ENCODE data around the gene FLACC1. TPM values are rescaled to one million over a fixed set of nuclear protein-coding genes. Genes with fewer than 3 reads are reported as not detected.
"Not testable (repeated sequence)": the region's sequence is repeated elsewhere in the genome, so short reads cannot be mapped to it uniquely, and the experiment has no call there.

Gene FLACC1
- total and polyA plus RNA-seq, 7 donors: 0.69 to 1.6 (median 1.2) TPM; not detected in 1

DNA sequence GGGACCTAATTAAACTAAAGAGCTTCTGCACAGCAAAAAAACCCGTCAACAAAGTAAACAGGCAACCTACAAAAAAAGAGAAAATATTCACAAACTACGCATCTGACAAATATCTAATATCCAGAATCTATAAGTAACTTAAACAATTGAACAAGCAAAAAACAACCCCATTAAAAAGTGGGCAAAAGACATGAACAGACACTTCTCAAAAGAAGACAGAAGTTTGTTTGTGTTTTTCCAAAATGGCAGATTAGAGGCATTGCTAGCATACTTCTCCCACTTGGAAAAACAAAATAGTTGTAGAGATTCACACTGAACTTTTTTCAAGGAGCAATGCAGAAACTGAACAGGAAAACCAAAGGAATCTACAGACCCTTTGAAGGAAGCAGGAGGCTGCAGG lies 37.6 kb downstream of the FLACC1 start:
- H3K4me3 ChIP-seq: no peak overlapping the region
- no peaks in the 10 kb centered on the region for H3K4me1 ChIP-seq
- intact Hi-C loops (cut with DNase I): no loop called here
- H3K27ac ChIP-seq: no peak overlapping the region
- H3K27me3 ChIP-seq: no peaks in the 10 kb centered on the region
- DNase-seq: no peak
- no peaks in the 10 kb centered on the region for H3K36me3 ChIP-seq
- peaks cover 0 to 12% (median 3%) of the 10 kb centered on the region in 4 donors for H3K9me3 ChIP-seq
- TF ChIP-seq EP300 (IDR thresholded peaks at IDR 0.05): no peak
- no peak for TF ChIP-seq POLR2AphosphoS5 (IDR thresholded peaks at IDR 0.05)
- TF ChIP-seq POLR2A (IDR thresholded peaks at IDR 0.05): no peak
- TF ChIP-seq, protein P1, sequence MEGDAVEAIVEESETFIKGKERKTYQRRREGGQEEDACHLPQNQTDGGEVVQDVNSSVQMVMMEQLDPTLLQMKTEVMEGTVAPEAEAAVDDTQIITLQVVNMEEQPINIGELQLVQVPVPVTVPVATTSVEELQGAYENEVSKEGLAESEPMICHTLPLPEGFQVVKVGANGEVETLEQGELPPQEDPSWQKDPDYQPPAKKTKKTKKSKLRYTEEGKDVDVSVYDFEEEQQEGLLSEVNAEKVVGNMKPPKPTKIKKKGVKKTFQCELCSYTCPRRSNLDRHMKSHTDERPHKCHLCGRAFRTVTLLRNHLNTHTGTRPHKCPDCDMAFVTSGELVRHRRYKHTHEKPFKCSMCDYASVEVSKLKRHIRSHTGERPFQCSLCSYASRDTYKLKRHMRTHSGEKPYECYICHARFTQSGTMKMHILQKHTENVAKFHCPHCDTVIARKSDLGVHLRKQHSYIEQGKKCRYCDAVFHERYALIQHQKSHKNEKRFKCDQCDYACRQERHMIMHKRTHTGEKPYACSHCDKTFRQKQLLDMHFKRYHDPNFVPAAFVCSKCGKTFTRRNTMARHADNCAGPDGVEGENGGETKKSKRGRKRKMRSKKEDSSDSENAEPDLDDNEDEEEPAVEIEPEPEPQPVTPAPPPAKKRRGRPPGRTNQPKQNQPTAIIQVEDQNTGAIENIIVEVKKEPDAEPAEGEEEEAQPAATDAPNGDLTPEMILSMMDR (IDR thresholded peaks at IDR 0.05): no peak
- 45 to 76% methylated on average over 2 of the region's 2 CpGs for WGBS, 2 donors

GRCh38 chr2:201313362-201313761 lies 43.8 kb downstream of the FLACC1 start:
- no peaks in the 10 kb centered on the region for H3K27me3 ChIP-seq
- H3K4me1 ChIP-seq: no peaks in the 10 kb centered on the region
- H3K4me3 ChIP-seq: no peak overlapping the region
- no peak for DNase-seq
- no peak for TF ChIP-seq POLR2A (IDR thresholded peaks at IDR 0.05)
- no peak for TF ChIP-seq EP300 (IDR thresholded peaks at IDR 0.05)
- no peak for TF ChIP-seq POLR2AphosphoS5 (IDR thresholded peaks at IDR 0.05)
- TF ChIP-seq, protein P1 (IDR thresholded peaks at IDR 0.05): no peak
- H3K9me3 ChIP-seq: no peaks in the 10 kb centered on the region
- WGBS, 2 donors: 52 to 58% methylated on average over 5 of the region's 5 CpGs
- H3K36me3 ChIP-seq: peaks cover 0 to 9% (median 0%) of the 10 kb centered on the region in 4 donors
- intact Hi-C loops (cut with DNase I): no loop called here
- no peak overlapping the region for H3K27ac ChIP-seq

DNA sequence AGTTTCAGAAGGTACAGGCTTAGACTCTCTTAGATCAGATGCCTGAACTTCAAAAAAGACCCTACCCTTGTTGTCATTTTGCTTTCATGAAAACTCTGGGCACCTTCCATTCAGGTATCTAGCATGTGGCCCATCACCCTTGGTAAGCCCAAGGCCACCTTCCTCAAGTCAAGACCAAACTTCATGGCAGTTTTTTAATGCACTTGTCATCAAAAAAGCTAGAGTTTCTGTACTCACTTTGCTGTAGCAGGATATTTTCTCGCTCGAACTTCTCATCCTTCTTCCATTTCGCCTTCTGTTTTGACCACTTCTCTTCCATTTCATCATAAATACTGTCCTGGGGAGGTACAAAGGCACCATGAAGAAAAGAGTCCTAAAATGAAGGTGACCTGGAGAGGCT lies 48.2 kb downstream of the FLACC1 start:
- no peaks in the 10 kb centered on the region for H3K9me3 ChIP-seq
- intact Hi-C loops (cut with DNase I): no loop called here
- H3K4me3 ChIP-seq: no peak overlapping the region
- no peak for DNase-seq
- H3K36me3 ChIP-seq: peaks cover 0 to 20% (median 0%) of the 10 kb centered on the region in 4 donors
- no peaks in the 10 kb centered on the region for H3K4me1 ChIP-seq
- H3K27ac ChIP-seq: no peak overlapping the region
- 97 to 98% methylated on average over 3 of the region's 3 CpGs for WGBS, 2 donors
- no peaks in the 10 kb centered on the region for H3K27me3 ChIP-seq
- TF ChIP-seq EP300 (IDR thresholded peaks at IDR 0.05) (no peak), POLR2AphosphoS5 (IDR thresholded peaks at IDR 0.05) (no peak), POLR2A (IDR thresholded peaks at IDR 0.05) (no peak)
- TF ChIP-seq, protein P1 (IDR thresholded peaks at IDR 0.05): no peak

- no peak for DNase-seq
- Histone ChIP-seq H3K4me3 (no peak overlapping the region), H3K36me3 (peaks cover 0 to 20% (median 0%) of the 10 kb centered on the region in 4 donors), H3K27ac (no peak overlapping the region), H3K27me3 (no peaks in the 10 kb centered on the region), H3K4me1 (no peaks in the 10 kb centered on the region), H3K9me3 (no peaks in the 10 kb centered on the region)
- TF ChIP-seq, protein P1 (IDR thresholded peaks at IDR 0.05): no peak
- TF ChIP-seq POLR2A (IDR thresholded peaks at IDR 0.05) (no peak), EP300 (IDR thresholded peaks at IDR 0.05) (no peak), POLR2AphosphoS5 (IDR thresholded peaks at IDR 0.05) (no peak)
- WGBS, 2 donors: 98% methylated on average over 3 of the region's 3 CpGs
- intact Hi-C loops (cut with DNase I): no loop called here
Measured at GRCh38 chr2:201307876-201308275, 49.3 kb downstream of the FLACC1 start.

DNA sequence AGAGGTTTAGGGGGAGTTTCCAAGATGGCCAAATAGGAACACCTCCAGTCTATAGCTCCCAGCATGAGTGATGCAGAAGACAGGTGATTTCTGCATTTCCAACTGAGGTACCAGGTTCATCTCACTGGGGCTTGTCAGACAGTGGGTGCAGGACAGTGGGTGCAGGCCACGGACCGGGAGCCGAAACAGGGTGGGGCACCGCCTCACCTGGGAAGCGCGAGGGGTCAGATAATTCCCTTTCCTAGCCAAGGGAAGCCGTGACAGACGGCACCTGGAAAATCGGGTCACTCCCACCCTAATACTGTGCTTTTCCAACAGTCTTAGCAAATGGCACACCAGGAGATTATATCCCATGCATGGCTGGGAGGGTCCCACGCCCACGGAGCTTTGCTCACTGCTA lies 57.2 kb downstream of the FLACC1 start:
- DNase-seq; H3K4me3 ChIP-seq; H3K4me1 ChIP-seq; intact Hi-C loops (cut with DNase I); H3K27me3 ChIP-seq; H3K9me3 ChIP-seq; H3K36me3 ChIP-seq; H3K27ac ChIP-seq: not testable (repeated sequence)
- 96% methylated on average over 11 of the region's 11 CpGs for WGBS, 2 donors
